Peyer's patch (tissue), 4 donors: ENCODE data around the gene PIK3R3. TPM values are rescaled to one million over a fixed set of nuclear protein-coding genes. Genes with fewer than 3 reads are reported as not detected.
A peak's percentile ranks its signal among the peaks of the same experiment; 100 is the strongest.

Experiments
- DNase-seq, 3 donors: peaks; one replicate each; pipeline ENCODE4 v3.0.0-alpha.2; 2017 to 2019
- H3K27ac ChIP-seq, 4 donors: fragments of 200-600 bp; sonication (generic); one replicate each; pipeline ENCODE4 v1.5.1; 2016 to 2019
- H3K27me3 ChIP-seq, 2 donors: fragments of 200-600 bp; sonication (generic); one replicate each; pipeline ENCODE4 v1.5.1; 2019
- H3K36me3 ChIP-seq, 3 donors: fragments of 200-600 bp; sonication (generic); one replicate each; pipeline ENCODE4 v1.5.1; 2016 to 2019
- H3K4me1 ChIP-seq, 4 donors: fragments of 200-600 bp; sonication (generic); one replicate each; pipeline ENCODE4 v1.5.1; 2016 to 2019
- H3K4me3 ChIP-seq, 4 donors: fragments of 200-600 bp; sonication (generic); 1 replicate in 3 of 4; 2 replicates in 1 of 4; pipeline ENCODE4 v1.5.1; 2016 to 2019; ENCODE audit warnings: mild to moderate bottlenecking in 1 of 4
- H3K9me3 ChIP-seq, 4 donors: fragments of 200-600 bp; sonication (generic); one replicate each; pipeline ENCODE4 v1.5.1; 2016 to 2019; ENCODE audit warnings: mild to moderate bottlenecking in 1 of 4
- POLR2A ChIP-seq, 2 donors: fragments of 450-650 bp; IDR thresholded peaks; one replicate each; pipeline ENCODE4 v1.5.1; 2017; ENCODE audit warnings: antibody characterized with exemption in 2 of 2, mild to moderate bottlenecking in 2 of 2, moderate library complexity in 2 of 2
- total RNA-seq, 4 donors: library from RNA; depleted of rRNA; stranded (reverse); fragments of >200 nt; gene quantifications; one replicate each; pipeline ENCODE4 v1.1.0, GENCODE V29; 2016
- TF ChIP-seq, protein P1 (sequence below), 6 experiments: fragments of 450-650 bp in 4 of 6; fragments of 200-600 bp in 2 of 6; sonication (generic) in 1 of 6; IDR thresholded peaks; one replicate each; pipeline ENCODE4 v1.5.1; 2017 to 2019; ENCODE audit warnings: antibody characterized with exemption in 6 of 6, mild to moderate bottlenecking in 3 of 6, moderate library complexity in 1 of 6

Gene PIK3R3
- total RNA-seq, 4 donors from 2014 or later: 2.8 to 12.4 (median 6.4) TPM

DNA sequence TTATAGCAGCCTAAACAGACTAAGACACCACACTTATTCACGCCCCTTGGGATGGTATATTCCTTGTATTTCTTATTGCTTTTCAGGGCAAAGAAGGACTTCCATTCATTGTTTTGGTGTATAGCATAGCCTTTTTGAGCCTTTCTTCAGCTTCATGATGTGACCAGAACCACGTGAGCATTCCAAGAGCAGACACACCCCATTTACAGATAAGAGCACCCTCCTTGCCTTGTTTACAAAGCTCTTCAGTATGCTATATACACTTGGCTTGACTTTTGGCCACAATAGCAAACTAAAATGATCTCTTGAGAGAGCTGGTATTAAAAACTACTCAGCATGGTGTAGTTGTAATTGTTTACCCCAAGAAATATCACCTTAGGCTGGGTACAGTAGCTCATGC lies 78.7 kb downstream of the PIK3R3 start:
- H3K27me3 ChIP-seq: no peaks in the 10 kb centered on the region
- TF ChIP-seq, protein P1, sequence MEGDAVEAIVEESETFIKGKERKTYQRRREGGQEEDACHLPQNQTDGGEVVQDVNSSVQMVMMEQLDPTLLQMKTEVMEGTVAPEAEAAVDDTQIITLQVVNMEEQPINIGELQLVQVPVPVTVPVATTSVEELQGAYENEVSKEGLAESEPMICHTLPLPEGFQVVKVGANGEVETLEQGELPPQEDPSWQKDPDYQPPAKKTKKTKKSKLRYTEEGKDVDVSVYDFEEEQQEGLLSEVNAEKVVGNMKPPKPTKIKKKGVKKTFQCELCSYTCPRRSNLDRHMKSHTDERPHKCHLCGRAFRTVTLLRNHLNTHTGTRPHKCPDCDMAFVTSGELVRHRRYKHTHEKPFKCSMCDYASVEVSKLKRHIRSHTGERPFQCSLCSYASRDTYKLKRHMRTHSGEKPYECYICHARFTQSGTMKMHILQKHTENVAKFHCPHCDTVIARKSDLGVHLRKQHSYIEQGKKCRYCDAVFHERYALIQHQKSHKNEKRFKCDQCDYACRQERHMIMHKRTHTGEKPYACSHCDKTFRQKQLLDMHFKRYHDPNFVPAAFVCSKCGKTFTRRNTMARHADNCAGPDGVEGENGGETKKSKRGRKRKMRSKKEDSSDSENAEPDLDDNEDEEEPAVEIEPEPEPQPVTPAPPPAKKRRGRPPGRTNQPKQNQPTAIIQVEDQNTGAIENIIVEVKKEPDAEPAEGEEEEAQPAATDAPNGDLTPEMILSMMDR (IDR thresholded peaks at IDR 0.05): no peak
- TF ChIP-seq POLR2A (IDR thresholded peaks at IDR 0.05): no peak
- DNase-seq: no peak
- no peak overlapping the region for H3K4me3 ChIP-seq
- no peaks in the 10 kb centered on the region for H3K9me3 ChIP-seq
- no peaks in the 10 kb centered on the region for H3K4me1 ChIP-seq
- H3K27ac ChIP-seq: no peak overlapping the region
- H3K36me3 ChIP-seq: no peaks in the 10 kb centered on the region

DNA sequence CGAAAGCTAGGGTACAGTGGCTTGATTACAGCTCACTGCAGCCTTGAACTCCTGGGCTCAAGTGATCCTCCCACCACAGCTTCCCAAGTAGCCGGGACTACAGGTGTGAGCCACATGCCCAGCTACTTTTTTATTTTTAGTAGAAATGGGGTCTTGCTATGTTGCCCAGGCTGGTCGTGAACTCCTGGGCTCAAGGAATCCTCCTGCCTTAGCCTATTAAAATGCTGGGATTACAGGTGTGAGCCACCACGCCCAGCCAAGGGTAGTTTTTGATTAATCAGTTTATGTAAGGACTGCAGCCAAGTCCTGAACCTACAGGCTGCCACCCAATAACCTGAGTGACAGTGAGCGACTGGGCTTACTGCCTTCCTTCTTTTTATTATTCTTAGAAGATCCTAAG lies 88.3 kb downstream of the PIK3R3 start:
- Histone ChIP-seq H3K9me3 (no peaks in the 10 kb centered on the region), H3K36me3 (no peaks in the 10 kb centered on the region), H3K27ac (no peak overlapping the region), H3K27me3 (no peaks in the 10 kb centered on the region), H3K4me3 (no peak overlapping the region), H3K4me1 (peaks cover 0 to 14% (median 0%) of the 10 kb centered on the region in 4 donors)
- DNase-seq: no peak
- no peak for TF ChIP-seq POLR2A (IDR thresholded peaks at IDR 0.05)
- TF ChIP-seq, protein P1 (IDR thresholded peaks at IDR 0.05): no peak

DNA sequence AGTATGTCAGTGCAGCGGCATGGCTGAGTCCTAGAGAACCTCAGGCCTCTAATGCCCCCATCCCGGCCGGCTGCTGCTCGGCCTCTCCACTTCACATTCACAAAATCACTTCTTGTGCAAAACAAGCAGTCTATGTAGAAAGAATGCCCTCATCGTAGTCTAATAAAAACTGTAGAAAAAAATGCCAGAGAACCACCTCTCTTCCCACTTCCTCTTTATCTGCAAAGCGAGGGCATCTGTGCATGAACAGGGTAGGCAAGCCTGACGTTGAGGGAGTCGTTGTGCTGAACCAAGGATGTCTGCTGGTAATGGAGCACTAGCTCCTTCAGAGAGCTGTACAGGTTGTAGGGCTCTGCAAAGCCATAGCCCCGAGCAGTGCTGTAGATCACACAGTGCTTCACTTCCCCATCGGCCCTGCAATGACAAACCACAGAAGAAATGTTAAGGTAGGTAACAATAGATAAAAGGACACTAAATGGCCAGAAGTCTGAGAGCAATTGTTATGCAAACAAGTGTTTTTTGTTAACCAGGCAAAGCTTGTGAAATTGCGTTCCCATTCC lies 88.9 kb downstream of the PIK3R3 start:
- DNase-seq: peak in 2 of 3 donors; percentile 71 to 78
- no peaks in the 10 kb centered on the region for H3K27me3 ChIP-seq
- peak overlapping the region in 1 of 4 donors; percentile 55 for H3K27ac ChIP-seq
- no peak overlapping the region for H3K4me3 ChIP-seq
- H3K36me3 ChIP-seq: no peaks in the 10 kb centered on the region
- peaks cover 0 to 18% (median 0%) of the 10 kb centered on the region in 4 donors for H3K4me1 ChIP-seq
- TF ChIP-seq, protein P1 (IDR thresholded peaks at IDR 0.05): no peak
- no peak for TF ChIP-seq POLR2A (IDR thresholded peaks at IDR 0.05)
- H3K9me3 ChIP-seq: no peaks in the 10 kb centered on the region

DNA sequence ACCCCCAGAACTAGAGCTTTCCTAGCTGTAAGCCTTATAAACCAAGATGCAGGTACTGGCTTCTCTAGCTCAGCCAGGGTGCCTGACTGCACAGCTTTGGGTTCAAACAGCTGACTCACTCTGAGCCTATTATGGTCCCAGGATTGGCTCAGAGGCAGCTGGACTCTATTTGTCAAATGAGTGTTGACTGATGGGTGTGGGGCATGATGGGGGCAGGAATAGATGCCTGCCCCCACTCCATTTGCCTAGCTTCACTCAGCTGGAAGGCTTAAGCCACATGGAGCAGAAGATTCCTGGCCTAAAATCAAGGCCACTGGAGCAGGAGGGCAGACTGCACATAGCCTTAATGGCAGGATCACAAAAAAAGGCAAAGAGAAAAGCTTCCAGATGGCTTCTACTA lies 90.5 kb downstream of the PIK3R3 start:
- no peak for DNase-seq
- H3K9me3 ChIP-seq: no peaks in the 10 kb centered on the region
- H3K27me3 ChIP-seq: no peaks in the 10 kb centered on the region
- no peak overlapping the region for H3K4me3 ChIP-seq
- TF ChIP-seq, protein P1 (IDR thresholded peaks at IDR 0.05): no peak
- no peak for TF ChIP-seq POLR2A (IDR thresholded peaks at IDR 0.05)
- H3K27ac ChIP-seq: no peak overlapping the region
- H3K4me1 ChIP-seq: peaks cover 0 to 18% (median 0%) of the 10 kb centered on the region in 4 donors
- no peaks in the 10 kb centered on the region for H3K36me3 ChIP-seq

DNA sequence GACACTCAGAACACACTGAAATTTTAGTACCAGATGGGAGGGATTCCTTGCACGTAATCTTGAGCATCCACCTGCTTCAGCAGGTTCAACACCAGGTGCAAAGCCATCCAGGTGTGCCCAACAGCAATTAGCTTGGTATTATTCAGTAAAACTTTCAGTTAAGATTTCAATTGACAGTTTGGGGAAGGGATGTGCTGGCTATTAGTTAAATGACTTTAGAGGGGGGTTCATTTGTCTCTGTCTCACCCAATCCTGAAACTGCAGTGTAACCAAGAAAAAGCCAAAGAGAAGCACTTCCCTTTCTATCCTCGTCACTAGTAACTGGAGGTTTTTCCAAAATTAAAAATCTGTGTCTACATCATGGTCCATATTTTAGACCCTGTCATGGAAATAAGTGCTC lies 90.9 kb downstream of the PIK3R3 start:
- Histone ChIP-seq H3K9me3 (no peaks in the 10 kb centered on the region), H3K4me1 (peaks cover 0 to 18% (median 1%) of the 10 kb centered on the region in 4 donors), H3K36me3 (no peaks in the 10 kb centered on the region), H3K27me3 (no peaks in the 10 kb centered on the region), H3K27ac (no peak overlapping the region), H3K4me3 (no peak overlapping the region)
- no peak for TF ChIP-seq POLR2A (IDR thresholded peaks at IDR 0.05)
- TF ChIP-seq, protein P1 (IDR thresholded peaks at IDR 0.05): no peak
- DNase-seq: no peak
